ENCODE data around the gene ANAPC13. TPM values are rescaled to one million over a fixed set of nuclear protein-coding genes. Genes with fewer than 3 reads are reported as not detected.

Gene ANAPC13
- total and polyA plus RNA-seq, 2 of the 13 experiments (the other 11 are each of a cell fraction or from before 2014, with no cell fraction given): 48.7 to 69.1 TPM

- no peak for TF ChIP-seq SCMH1 (CRISPR knock-in tag; IDR thresholded peaks at IDR 0.05; ENCODE audit: borderline replicate concordance)
- peak; percentile 95 for TF ChIP-seq HNRNPLL (IDR thresholded peaks at IDR 0.05; ENCODE audit: low read depth, low read length, poor library complexity, severe bottlenecking)
- TF ChIP-seq ZBTB21 (CRISPR knock-in tag; IDR thresholded peaks at IDR 0.05): no peak
- no peak for TF ChIP-seq ZNF33B (CRISPR knock-in tag; IDR thresholded peaks at IDR 0.05)
- TF ChIP-seq SNAPC2 (CRISPR knock-in tag; IDR thresholded peaks at IDR 0.05): no peak
- no peak for TF ChIP-seq ZNF362 (CRISPR knock-in tag; IDR thresholded peaks at IDR 0.05; ENCODE audit: borderline replicate concordance)
- 0 out of 2 replicates have a peak, but pooled peaks have one; percentile 19 for TF ChIP-seq ZIK1 (CRISPR knock-in tag; IDR thresholded peaks at IDR 0.05; ENCODE audit: borderline replicate concordance, low read depth)
- TF ChIP-seq ZNF691 (CRISPR knock-in tag; IDR thresholded peaks at IDR 0.05; ENCODE audit: borderline replicate concordance, low read depth): no peak
- TF ChIP-seq ZBTB14 (CRISPR knock-in tag; IDR thresholded peaks at IDR 0.05): 0 out of 2 replicates have a peak, but pooled peaks have one; percentile 59
- TF ChIP-seq HOXD1 (CRISPR knock-in tag; IDR thresholded peaks at IDR 0.05): peak; percentile 36; the same call in 1 of the 2 replicates
- TF ChIP-seq NPAS2 (CRISPR knock-in tag; IDR thresholded peaks at IDR 0.05; ENCODE audit: borderline replicate concordance): no peak
- TF ChIP-seq ZNF552 (CRISPR knock-in tag; IDR thresholded peaks at IDR 0.05; ENCODE audit: borderline replicate concordance): no peak
- 0 out of 2 replicates have a peak, but pooled peaks have one; percentile 58 for TF ChIP-seq ZNF335 (CRISPR knock-in tag; IDR thresholded peaks at IDR 0.05)
- TF ChIP-seq ZNF567 (CRISPR knock-in tag; IDR thresholded peaks at IDR 0.05; ENCODE audit: borderline replicate concordance): no peak; the same call in 1 of the 2 replicates
- TF ChIP-seq ZNF777 (CRISPR knock-in tag; IDR thresholded peaks at IDR 0.05): peak; percentile 87
- no peak for TF ChIP-seq NR2F1 (CRISPR knock-in tag; IDR thresholded peaks at IDR 0.05)
- 0 out of 2 replicates have a peak, but pooled peaks have one; percentile 31 for TF ChIP-seq CREB3 (CRISPR knock-in tag; IDR thresholded peaks at IDR 0.05)
- no peak for TF ChIP-seq GPBP1L1 (CRISPR knock-in tag; IDR thresholded peaks at IDR 0.05)
- no peak; the same call in 1 of the 2 replicates for TF ChIP-seq SIX1 (CRISPR knock-in tag; IDR thresholded peaks at IDR 0.05; ENCODE audit: borderline replicate concordance)
- TF ChIP-seq GABPA (IDR thresholded peaks at IDR 0.05; ENCODE audit: low read depth, low read length): peak; percentile 73
- peak; percentile 88 for TF ChIP-seq GABPA (CRISPR knock-in tag; IDR thresholded peaks at IDR 0.05; ENCODE audit: low read depth)
- TF ChIP-seq KDM2A (CRISPR knock-in tag; IDR thresholded peaks at IDR 0.05; ENCODE audit: borderline replicate concordance, low read depth): peak; percentile 48
- TF ChIP-seq ZKSCAN8 (CRISPR knock-in tag; IDR thresholded peaks at IDR 0.05; ENCODE audit: borderline replicate concordance): no peak; the same call in 1 of the 2 replicates
- TF ChIP-seq ZNF746 (CRISPR knock-in tag; IDR thresholded peaks at IDR 0.05): no peak; the same call in 1 of the 2 replicates
Measured at GRCh38 chr3:134485718-134486576, at the start of gene ANAPC13, which contains the start of gene CEP63 (continued).

Data from HepG2 (cell line).